Endothelial cell (in vitro differentiated cells): ENCODE data around the gene PRKAR2B. TPM values are rescaled to one million over a fixed set of nuclear protein-coding genes. Genes with fewer than 3 reads are reported as not detected.

Source experiments
- DNase-seq: peaks from one replicate; pipeline ENCODE4 v3.0.0; 2021; ENCODE audit warnings: low spot score
- H3K27ac Mint-ChIP-seq: one replicate; pipeline ENCODE4 v1.8.0; 2021; ENCODE audit warnings: mixed read lengths, inconsistent platforms; ENCODE audit not compliant: unreplicated experiment
- H3K27me3 Mint-ChIP-seq: one replicate; pipeline ENCODE4 v1.8.0; 2021; ENCODE audit warnings: mild to moderate bottlenecking, moderate library complexity, mixed read lengths, inconsistent platforms; ENCODE audit not compliant: unreplicated experiment
- H3K36me3 Mint-ChIP-seq: one replicate; pipeline ENCODE4 v1.8.0; 2021; ENCODE audit warnings: mild to moderate bottlenecking, low read depth, mixed read lengths, inconsistent platforms; ENCODE audit not compliant: unreplicated experiment
- H3K4me1 Mint-ChIP-seq: one replicate; pipeline ENCODE4 v1.8.0; 2021; ENCODE audit warnings: mild to moderate bottlenecking, mixed read lengths, inconsistent platforms; ENCODE audit not compliant: unreplicated experiment
- H3K4me3 Mint-ChIP-seq: one replicate; pipeline ENCODE4 v1.8.0; 2021; ENCODE audit warnings: mild to moderate bottlenecking, mixed read lengths, inconsistent platforms; ENCODE audit not compliant: unreplicated experiment
- H3K9me3 Mint-ChIP-seq: one replicate; pipeline ENCODE4 v1.8.0; 2021; ENCODE audit warnings: mixed read lengths, inconsistent platforms; ENCODE audit not compliant: unreplicated experiment
- total RNA-seq: library from RNA; stranded (reverse); fragmentation: NEBNext Ultra II Directional; extraction: Animal tissue kit (Norgen Biotek cat#: 25700); gene quantifications from one replicate; pipeline ENCODE4 v1.2.1, GENCODE V29; 2021; ENCODE audit not compliant: unreplicated experiment
- TF ChIP-seq, protein P1 (sequence below): fragments of 200-600 bp; sonication (generic); IDR thresholded peaks from one replicate; pipeline ENCODE4 v1.5.0; 2021; ENCODE audit warnings: antibody characterized with exemption; ENCODE audit not compliant: unreplicated experiment

PRKAR2B gene
- total RNA-seq, 1 donor from 2014 or later: 28.4 TPM

- Mint-ChIP-seq H3K36me3 (peaks cover 7% of the 10 kb centered on the region), H3K27me3 (no peaks in the 10 kb centered on the region), H3K4me1 (peaks cover 42% of the 10 kb centered on the region), H3K27ac (peak overlapping the region; percentile 98), H3K9me3 (no peaks in the 10 kb centered on the region), H3K4me3 (peak overlapping the region; percentile 52)
- DNase-seq: no peak
- TF ChIP-seq, protein P1, sequence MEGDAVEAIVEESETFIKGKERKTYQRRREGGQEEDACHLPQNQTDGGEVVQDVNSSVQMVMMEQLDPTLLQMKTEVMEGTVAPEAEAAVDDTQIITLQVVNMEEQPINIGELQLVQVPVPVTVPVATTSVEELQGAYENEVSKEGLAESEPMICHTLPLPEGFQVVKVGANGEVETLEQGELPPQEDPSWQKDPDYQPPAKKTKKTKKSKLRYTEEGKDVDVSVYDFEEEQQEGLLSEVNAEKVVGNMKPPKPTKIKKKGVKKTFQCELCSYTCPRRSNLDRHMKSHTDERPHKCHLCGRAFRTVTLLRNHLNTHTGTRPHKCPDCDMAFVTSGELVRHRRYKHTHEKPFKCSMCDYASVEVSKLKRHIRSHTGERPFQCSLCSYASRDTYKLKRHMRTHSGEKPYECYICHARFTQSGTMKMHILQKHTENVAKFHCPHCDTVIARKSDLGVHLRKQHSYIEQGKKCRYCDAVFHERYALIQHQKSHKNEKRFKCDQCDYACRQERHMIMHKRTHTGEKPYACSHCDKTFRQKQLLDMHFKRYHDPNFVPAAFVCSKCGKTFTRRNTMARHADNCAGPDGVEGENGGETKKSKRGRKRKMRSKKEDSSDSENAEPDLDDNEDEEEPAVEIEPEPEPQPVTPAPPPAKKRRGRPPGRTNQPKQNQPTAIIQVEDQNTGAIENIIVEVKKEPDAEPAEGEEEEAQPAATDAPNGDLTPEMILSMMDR: no peak
These were observed 32.5 kb downstream of the PRKAR2B start for GRCh38 chr7:107076781-107077698.

- Mint-ChIP-seq H3K4me3 (peak overlapping the region; percentile 52), H3K27me3 (no peaks in the 10 kb centered on the region), H3K27ac (peak overlapping the region; percentile 98), H3K9me3 (no peaks in the 10 kb centered on the region), H3K36me3 (peaks cover 7% of the 10 kb centered on the region), H3K4me1 (peaks cover 42% of the 10 kb centered on the region)
- TF ChIP-seq, protein P1: no peak
- DNase-seq: no peak
These were observed 33.4 kb downstream of the PRKAR2B start for GRCh38 chr7:107077699-107078516.

GRCh38 chr7:107078517-107078966 lies 34.0 kb downstream of the PRKAR2B start:
- TF ChIP-seq, protein P1: no peak
- H3K4me3 Mint-ChIP-seq: peak overlapping the region; percentile 58
- peaks cover 42% of the 10 kb centered on the region for H3K4me1 Mint-ChIP-seq
- H3K36me3 Mint-ChIP-seq: peaks cover 7% of the 10 kb centered on the region
- DNase-seq: no peak
- peak overlapping the region; percentile 62 for H3K27ac Mint-ChIP-seq
- no peaks in the 10 kb centered on the region for H3K9me3 Mint-ChIP-seq
- no peaks in the 10 kb centered on the region for H3K27me3 Mint-ChIP-seq

- Mint-ChIP-seq H3K36me3 (peaks cover 7% of the 10 kb centered on the region), H3K9me3 (no peaks in the 10 kb centered on the region), H3K27me3 (no peaks in the 10 kb centered on the region), H3K27ac (peak overlapping the region; percentile 77), H3K4me1 (peaks cover 42% of the 10 kb centered on the region), H3K4me3 (peak overlapping the region; percentile 7)
- TF ChIP-seq, protein P1: no peak
- DNase-seq: no peak
These were observed 34.9 kb downstream of the PRKAR2B start for GRCh38 chr7:107079212-107079940.
